Esophagus squamous epithelium (tissue), 5 donors: ENCODE data around the gene MNT. TPM values are rescaled to one million over a fixed set of nuclear protein-coding genes. Genes with fewer than 3 reads are reported as not detected.
A peak's percentile ranks its signal among the peaks of the same experiment; 100 is the strongest.

Experiments used
- DNase-seq: peaks from one replicate; lab custom pipeline; 2025; lab: John Stamatoyannopoulos, UW
- H3K27ac ChIP-seq, 4 donors: fragments of 200-600 bp; sonication (generic); one replicate each; pipeline ENCODE4 v1.5.1; 2016 to 2019; ENCODE audit warnings: mild to moderate bottlenecking in 1 of 4
- H3K27me3 ChIP-seq, 4 donors: fragments of 200-600 bp; sonication (generic); 1 replicate in 3 of 4; 2 replicates in 1 of 4; pipeline versions ENCODE4 v1.5.1 to v1.6.0; 2017 to 2021; ENCODE audit warnings: antibody characterized with exemption in 1 of 4
- H3K36me3 ChIP-seq, 3 donors: fragments of 200-600 bp; sonication (generic); one replicate each; pipeline ENCODE4 v1.5.1; 2016 to 2019
- H3K4me1 ChIP-seq, 3 donors: fragments of 200-600 bp; sonication (generic); one replicate each; pipeline ENCODE4 v1.5.1; 2017 to 2019
- H3K4me3 ChIP-seq, 4 donors: fragments of 200-600 bp; sonication (generic); 1 replicate in 3 of 4; 2 replicates in 1 of 4; pipeline ENCODE4 v1.5.1; 2016 to 2019; ENCODE audit warnings: mild to moderate bottlenecking in 2 of 4, moderate library complexity in 1 of 4
- H3K9me3 ChIP-seq, 3 donors: fragments of 200-600 bp; sonication (generic); one replicate each; pipeline ENCODE4 v1.5.1; 2016 to 2019
- CTCF ChIP-seq, 6 experiments: fragments of 450-650 bp in 4 of 6; fragments of 200-600 bp in 2 of 6; sonication (generic) in 2 of 6; IDR thresholded peaks; one replicate each; pipeline ENCODE4 v1.5.1; 2016 to 2019; ENCODE audit warnings: antibody characterized with exemption in 6 of 6, mild to moderate bottlenecking in 4 of 6, moderate library complexity in 4 of 6
- POLR2A ChIP-seq, 4 donors: fragments of 450-650 bp; IDR thresholded peaks; one replicate each; pipeline ENCODE4 v1.6.1; 2017; ENCODE audit warnings: antibody characterized with exemption in 4 of 4, mild to moderate bottlenecking in 4 of 4, moderate library complexity in 3 of 4
- WGBS, 2 donors: methylation state at CpG; one replicate each; pipeline ENCODE4 v1.1.5; 2018; 5-methylcytosine and 5-hydroxymethylcytosine counted together
- intact Hi-C: fragments of 100-400 bp; cut with DNase I; formaldehyde crosslinking; loops from one replicate; pipeline ENCODE4 v1.15.0; 2022
- total RNA-seq, 4 donors: library from RNA; depleted of rRNA; stranded (reverse); fragments of >200 nt; gene quantifications; one replicate each; pipeline ENCODE4 v1.1.0, GENCODE V29; 2016
- donor health status: DM: yes; HTN: yes; CAD: no.

Gene MNT
- total RNA-seq, 4 donors from 2014 or later = 7.2 to 23.0 (median 17.4) TPM

DNA sequence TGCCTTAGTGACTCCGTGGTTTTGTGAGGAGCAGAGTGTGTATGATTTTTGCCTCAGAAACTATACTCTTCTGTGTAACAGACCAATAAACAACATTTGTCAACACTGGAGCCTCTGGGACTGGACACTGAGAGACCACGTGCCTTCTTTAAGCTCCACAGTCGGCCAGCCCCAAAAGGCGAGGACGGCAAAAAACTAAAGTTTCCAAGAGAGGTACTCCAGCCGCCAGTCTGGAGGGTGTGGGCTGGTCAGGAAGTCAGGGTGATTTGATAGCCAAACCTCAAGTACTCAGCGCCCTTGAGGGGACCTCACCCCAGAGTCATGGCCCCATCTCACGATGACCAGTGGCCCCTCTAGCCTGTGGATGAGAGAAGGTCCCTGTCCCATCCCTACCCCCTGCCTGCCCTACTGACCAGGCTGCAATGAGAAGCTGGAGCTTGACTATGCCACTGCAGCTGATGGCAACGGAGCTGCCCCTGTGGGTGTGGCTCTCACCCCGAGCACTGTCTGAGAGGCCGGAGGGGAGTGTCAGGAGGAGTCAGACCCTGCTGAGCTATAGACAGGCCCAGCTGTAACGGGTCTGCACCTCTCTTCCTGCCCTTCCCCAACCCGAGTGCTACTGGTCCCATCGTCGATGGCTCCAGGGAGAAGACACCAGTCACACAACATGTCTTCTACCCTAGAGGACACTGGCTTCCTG is 19.8 kb downstream of the MNT start:
- 60 to 81% methylated on average over 1 to 6 of the region's 15 CpGs for WGBS, 2 donors
- Histone ChIP-seq H3K9me3 (no peaks in the 10 kb centered on the region), H3K27ac (peak overlapping the region in 1 of 4 donors; percentile 6), H3K4me3 (no peak overlapping the region), H3K4me1 (peaks cover 1 to 37% (median 9%) of the 10 kb centered on the region in 3 donors), H3K36me3 (peaks cover 3 to 85% (median 20%) of the 10 kb centered on the region in 3 donors), H3K27me3 (no peaks in the 10 kb centered on the region)
- intact Hi-C loops = no loop called here
- TF ChIP-seq CTCF (IDR thresholded peaks at IDR 0.05) (no peak), POLR2A (IDR thresholded peaks at IDR 0.05) (no peak)
- DNase-seq = no peak

DNA sequence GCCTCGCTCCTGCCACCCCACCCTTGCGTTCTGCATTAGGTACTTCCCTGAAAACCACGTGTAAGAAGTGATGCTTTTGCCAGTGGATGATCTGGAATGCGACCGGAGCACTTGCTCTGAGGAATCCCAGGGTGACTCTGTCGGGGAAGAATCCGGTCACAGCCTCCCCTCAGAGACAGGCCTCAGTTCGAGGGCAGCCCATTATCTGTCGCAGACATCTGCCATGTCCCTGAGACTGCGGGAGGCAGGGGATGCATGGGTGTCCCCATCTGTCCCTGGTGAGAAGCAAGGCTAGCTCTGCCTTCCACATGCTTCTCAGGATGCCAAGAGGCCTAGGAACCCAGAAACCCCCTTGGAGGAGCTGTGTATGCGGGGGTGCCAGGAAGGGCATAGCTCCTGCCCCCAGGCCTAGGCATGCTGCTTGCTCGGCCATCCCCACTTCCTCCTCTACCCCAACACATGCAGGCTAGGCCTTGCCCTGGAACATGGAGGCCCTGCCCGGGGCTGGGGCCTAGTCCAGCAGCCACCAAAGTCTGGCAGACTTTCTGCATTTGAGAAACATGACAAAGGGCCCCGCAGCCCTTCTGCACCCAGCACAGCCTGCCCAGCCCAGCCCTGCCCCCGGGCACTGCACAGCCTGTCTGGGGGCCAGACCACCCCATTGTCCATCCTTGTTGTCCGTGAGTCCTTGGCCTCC is 20.5 kb downstream of the MNT start:
- H3K27me3 ChIP-seq = no peaks in the 10 kb centered on the region
- peaks cover 0 to 34% (median 9%) of the 10 kb centered on the region in 3 donors for H3K4me1 ChIP-seq
- DNase-seq = no peak
- no peak overlapping the region for H3K4me3 ChIP-seq
- H3K9me3 ChIP-seq = no peaks in the 10 kb centered on the region
- TF ChIP-seq POLR2A (IDR thresholded peaks at IDR 0.05) = no peak
- TF ChIP-seq CTCF (IDR thresholded peaks at IDR 0.05) = no peak
- peak overlapping the region in 1 of 4 donors; percentile 6 for H3K27ac ChIP-seq
- peaks cover 0 to 85% (median 17%) of the 10 kb centered on the region in 3 donors for H3K36me3 ChIP-seq
- 39 to 62% methylated on average over 6 to 8 of the region's 16 CpGs for WGBS, 2 donors
- intact Hi-C loops = no loop called here

GRCh38 chr17:2379489-2380225 is 21.2 kb downstream of the MNT start:
- no peaks in the 10 kb centered on the region for H3K27me3 ChIP-seq
- no peak overlapping the region for H3K27ac ChIP-seq
- H3K4me3 ChIP-seq = no peak overlapping the region
- WGBS, 2 donors = 88 to 100% methylated on average over 1 to 4 of the region's 25 CpGs
- intact Hi-C loops = no loop called here
- no peak for DNase-seq
- H3K4me1 ChIP-seq = peaks cover 0 to 34% (median 15%) of the 10 kb centered on the region in 3 donors
- TF ChIP-seq CTCF (IDR thresholded peaks at IDR 0.05) (no peak), POLR2A (IDR thresholded peaks at IDR 0.05) (no peak)
- H3K36me3 ChIP-seq = peaks cover 0 to 84% (median 17%) of the 10 kb centered on the region in 3 donors
- H3K9me3 ChIP-seq = no peaks in the 10 kb centered on the region

- DNase-seq = no peak
- TF ChIP-seq POLR2A (IDR thresholded peaks at IDR 0.05) (no peak), CTCF (IDR thresholded peaks at IDR 0.05) (no peak)
- H3K4me1 ChIP-seq = peaks cover 0 to 40% (median 17%) of the 10 kb centered on the region in 3 donors
- H3K9me3 ChIP-seq = no peaks in the 10 kb centered on the region
- 100% methylated on average over 1 of the region's 11 CpGs; no CpG with 5 or more reads in 1 of the 2 donors for WGBS, 2 donors
- intact Hi-C loops = no loop called here
- H3K27me3 ChIP-seq = no peaks in the 10 kb centered on the region
- no peak overlapping the region for H3K27ac ChIP-seq
- peaks cover 0 to 89% (median 17%) of the 10 kb centered on the region in 3 donors for H3K36me3 ChIP-seq
- no peak overlapping the region for H3K4me3 ChIP-seq
Observed at GRCh38 chr17:2378905-2379304, 22.0 kb downstream of the MNT start.
